CD14-positive monocyte (primary cell): ENCODE data around the gene ZRSR2. TPM values are rescaled to one million over a fixed set of nuclear protein-coding genes. Genes with fewer than 3 reads are reported as not detected.

ENCODE experiments used
- DNase-seq, 3 donors: peaks; one replicate each; pipeline ENCODE4 v3.0.0-alpha.2; 2011 to 2022
- H2AFZ ChIP-seq: 2 replicates; pipeline ENCODE4 v1.6.0; 2012; ENCODE audit warnings: mild to moderate bottlenecking, low read depth, low read length, inconsistent platforms; ENCODE audit not compliant: insufficient read depth, poor library complexity, severe bottlenecking
- H3K27ac ChIP-seq, 2 donors: 1 replicate in 1 of 2; 2 replicates in 1 of 2; pipeline ENCODE4 v1.5.1; 2012 to 2013; ENCODE audit warnings: low read length in 2 of 2, control low read depth in 1 of 2, inconsistent platforms in 1 of 2, low read depth in 1 of 2, mild to moderate bottlenecking in 1 of 2
- H3K27me3 ChIP-seq, 2 donors: one replicate each; pipeline versions ENCODE4 v1.6.0 to v1.6.1; 2011 to 2013; ENCODE audit warnings: low read length in 2 of 2; ENCODE audit not compliant: control insufficient read depth in 2 of 2, insufficient read depth in 2 of 2
- H3K36me3 ChIP-seq, 2 donors: replicated peaks in 1 of 2; 1 replicate in 1 of 2; 2 replicates in 1 of 2; pipeline versions ENCODE4 v1.5.1 to v1.6.1; 2012 to 2013; ENCODE audit warnings: low read length in 2 of 2, control low read depth in 1 of 2, inconsistent platforms in 1 of 2, mild to moderate bottlenecking in 1 of 2; ENCODE audit not compliant: insufficient read depth in 2 of 2, control insufficient read depth in 1 of 2
- H3K4me1 ChIP-seq, 2 donors: 1 replicate in 1 of 2; 2 replicates in 1 of 2; pipeline versions ENCODE4 v1.5.1 to v1.6.1; 2012 to 2013; ENCODE audit warnings: low read length in 2 of 2, control low read depth in 1 of 2, inconsistent platforms in 1 of 2, mild to moderate bottlenecking in 1 of 2, moderate library complexity in 1 of 2; ENCODE audit not compliant: insufficient read depth in 2 of 2, control insufficient read depth in 1 of 2
- H3K4me2 ChIP-seq: replicated peaks from 2 replicates; pipeline ENCODE3; 2012; ENCODE audit warnings: low read length, moderate library complexity, mild to moderate bottlenecking; ENCODE audit not compliant: poor library complexity, severe bottlenecking; ENCODE audit errors: extremely low read depth
- H3K4me3 ChIP-seq, 3 experiments: fragments of 200-600 bp in 1 of 3; sonication (generic) in 1 of 3; replicated peaks in 1 of 3; 1 replicate in 2 of 3; 2 replicates in 1 of 3; pipeline ENCODE4 v1.5.1; 2011 to 2013; ENCODE audit warnings: low read length in 3 of 3, mild to moderate bottlenecking in 3 of 3, control low read depth in 2 of 3, low read depth in 2 of 3, inconsistent platforms in 1 of 3, moderate library complexity in 1 of 3
- H3K79me2 ChIP-seq: 2 replicates; pipeline ENCODE4 v1.6.0; 2012; ENCODE audit warnings: mild to moderate bottlenecking, control low read depth, inconsistent platforms, low read length, moderate library complexity; ENCODE audit not compliant: insufficient read depth
- H3K9ac ChIP-seq: 2 replicates; pipeline ENCODE4 v1.6.0; 2017; ENCODE audit warnings: low read length, mild to moderate bottlenecking; ENCODE audit not compliant: insufficient read depth, poor library complexity, severe bottlenecking
- H3K9me3 ChIP-seq, 2 donors: replicated peaks in 1 of 2; 1 replicate in 1 of 2; 2 replicates in 1 of 2; pipeline versions ENCODE4 v1.5.1 to v1.6.1; 2012 to 2013; ENCODE audit warnings: low read length in 2 of 2, control low read depth in 1 of 2; ENCODE audit not compliant: control insufficient read depth in 1 of 2, insufficient read depth in 1 of 2
- H4K20me1 ChIP-seq: 2 replicates; pipeline ENCODE4 v1.6.0; 2012; ENCODE audit warnings: mild to moderate bottlenecking, low read length, control low read depth, moderate library complexity; ENCODE audit not compliant: insufficient read depth
- H3K27ac Mint-ChIP-seq, 7 donors: one replicate each; pipeline ENCODE4 v1.8.0; 2020; ENCODE audit warnings: mild to moderate bottlenecking in 7 of 7, mixed read lengths in 7 of 7, moderate library complexity in 6 of 7, inconsistent platforms in 2 of 7
- H3K27me3 Mint-ChIP-seq, 3 donors: one replicate each; pipeline ENCODE4 v1.8.0; 2021 to 2022; ENCODE audit warnings: low read depth in 3 of 3, mild to moderate bottlenecking in 3 of 3, mixed read lengths in 3 of 3, moderate library complexity in 3 of 3, inconsistent platforms in 1 of 3
- H3K36me3 Mint-ChIP-seq, 2 donors: one replicate each; pipeline ENCODE4 v1.8.0; 2020; ENCODE audit warnings: mixed read lengths in 2 of 2, inconsistent platforms in 1 of 2, mild to moderate bottlenecking in 1 of 2
- H3K4me1 Mint-ChIP-seq: one replicate; pipeline ENCODE4 v1.8.0; 2020; ENCODE audit warnings: mild to moderate bottlenecking, mixed read lengths
- H3K4me3 Mint-ChIP-seq, 2 donors: one replicate each; pipeline ENCODE4 v1.8.0; 2020; ENCODE audit warnings: mild to moderate bottlenecking in 2 of 2, mixed read lengths in 2 of 2, moderate library complexity in 1 of 2
- H3K9me3 Mint-ChIP-seq, 7 donors: one replicate each; pipeline ENCODE4 v1.8.0; 2020 to 2022; ENCODE audit warnings: mixed read lengths in 7 of 7, mild to moderate bottlenecking in 6 of 7, moderate library complexity in 6 of 7, inconsistent platforms in 2 of 7
- WGBS: methylation state at CpG from one replicate; pipeline ENCODE4 v1.1.5; 2013; ENCODE audit warnings: missing lambda C conversion rate; ENCODE audit not compliant: insufficient coverage; 5-methylcytosine and 5-hydroxymethylcytosine counted together
- intact Hi-C, 2 donors: fragments of 100-400 bp; cut with micrococcal nuclease; formaldehyde crosslinking; loops; one replicate each; pipeline versions ENCODE4 v1.15.0 to v1.15.1; 2023
- polyA plus RNA-seq, 3 donors: library from polyadenylated mRNA; depleted of rRNA in 1 of 3; unstranded in 2 of 3; stranded (reverse) in 1 of 3; fragments of 300-500 nt in 2 of 3; fragments of >200 nt in 1 of 3; fragmentation: Illumina TruSeq in 2 of 3; gene quantifications; 1 replicate in 2 of 3; 2 replicates in 1 of 3; pipeline ENCODE4 v1.2.3, GENCODE V29; 2012 to 2021
- TF ChIP-seq, protein P1 (sequence below): fragments of 200-600 bp; IDR thresholded peaks from one replicate; pipeline ENCODE4 v1.8.0; 2022; ENCODE audit warnings: antibody characterized with exemption, mild to moderate bottlenecking

ZRSR2 gene
- polyA plus RNA-seq, 3 donors, result 9.3 to 32.1 (median 11.2) TPM

DNA sequence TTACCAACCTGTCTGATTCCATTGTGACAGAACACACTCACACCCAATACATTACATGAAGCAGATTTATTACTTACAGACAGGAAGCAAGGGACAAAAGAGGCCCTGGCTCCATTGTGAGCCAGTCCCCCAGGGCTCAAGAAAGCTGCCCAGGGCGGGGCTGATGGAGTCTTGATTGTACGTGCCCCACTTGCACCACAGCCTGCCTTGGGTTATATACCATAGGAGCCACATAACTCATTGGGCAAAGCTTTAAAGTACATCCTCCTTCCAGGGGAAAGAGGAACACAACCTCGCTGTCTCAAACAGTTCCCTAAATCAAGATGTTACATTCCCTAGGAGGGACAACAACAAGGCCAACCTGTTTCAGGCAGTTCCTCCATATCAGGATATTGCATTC lies 3.4 kb upstream of the ZRSR2 start:
- Histone ChIP-seq H3K9ac (no peak overlapping the region), H3K4me2 (peak overlapping the region; percentile 12), H3K9me3 (no peaks in the 10 kb centered on the region), H3K4me3 (peak overlapping the region in 1 of 3 experiments; percentile 18), H3K27ac (peak overlapping the region; percentile 68 to 71), H2AFZ (no peak overlapping the region), H3K79me2 (peaks cover 3% of the 10 kb centered on the region), H3K27me3 (no peaks in the 10 kb centered on the region), H3K36me3 (peaks cover 0 to 8% of the 10 kb centered on the region in 2 donors), H3K4me1 (peaks cover 46 to 70% of the 10 kb centered on the region in 2 donors), H4K20me1 (no peaks in the 10 kb centered on the region)
- no CpG with 5 or more reads among the region's 3 CpGs for WGBS
- Mint-ChIP-seq H3K36me3 (peaks cover 4 to 15% of the 10 kb centered on the region in 2 donors), H3K4me3 (no peak overlapping the region), H3K27ac (peak overlapping the region; percentile 81 to 92 (median 91)), H3K4me1 (peaks cover 24% of the 10 kb centered on the region), H3K9me3 (no peaks in the 10 kb centered on the region), H3K27me3 (no peaks in the 10 kb centered on the region)
- intact Hi-C loops, result no loop called here
- peak; percentile 63 to 70 (median 68) for DNase-seq
- TF ChIP-seq, protein P1, sequence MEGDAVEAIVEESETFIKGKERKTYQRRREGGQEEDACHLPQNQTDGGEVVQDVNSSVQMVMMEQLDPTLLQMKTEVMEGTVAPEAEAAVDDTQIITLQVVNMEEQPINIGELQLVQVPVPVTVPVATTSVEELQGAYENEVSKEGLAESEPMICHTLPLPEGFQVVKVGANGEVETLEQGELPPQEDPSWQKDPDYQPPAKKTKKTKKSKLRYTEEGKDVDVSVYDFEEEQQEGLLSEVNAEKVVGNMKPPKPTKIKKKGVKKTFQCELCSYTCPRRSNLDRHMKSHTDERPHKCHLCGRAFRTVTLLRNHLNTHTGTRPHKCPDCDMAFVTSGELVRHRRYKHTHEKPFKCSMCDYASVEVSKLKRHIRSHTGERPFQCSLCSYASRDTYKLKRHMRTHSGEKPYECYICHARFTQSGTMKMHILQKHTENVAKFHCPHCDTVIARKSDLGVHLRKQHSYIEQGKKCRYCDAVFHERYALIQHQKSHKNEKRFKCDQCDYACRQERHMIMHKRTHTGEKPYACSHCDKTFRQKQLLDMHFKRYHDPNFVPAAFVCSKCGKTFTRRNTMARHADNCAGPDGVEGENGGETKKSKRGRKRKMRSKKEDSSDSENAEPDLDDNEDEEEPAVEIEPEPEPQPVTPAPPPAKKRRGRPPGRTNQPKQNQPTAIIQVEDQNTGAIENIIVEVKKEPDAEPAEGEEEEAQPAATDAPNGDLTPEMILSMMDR, result no peak

DNA sequence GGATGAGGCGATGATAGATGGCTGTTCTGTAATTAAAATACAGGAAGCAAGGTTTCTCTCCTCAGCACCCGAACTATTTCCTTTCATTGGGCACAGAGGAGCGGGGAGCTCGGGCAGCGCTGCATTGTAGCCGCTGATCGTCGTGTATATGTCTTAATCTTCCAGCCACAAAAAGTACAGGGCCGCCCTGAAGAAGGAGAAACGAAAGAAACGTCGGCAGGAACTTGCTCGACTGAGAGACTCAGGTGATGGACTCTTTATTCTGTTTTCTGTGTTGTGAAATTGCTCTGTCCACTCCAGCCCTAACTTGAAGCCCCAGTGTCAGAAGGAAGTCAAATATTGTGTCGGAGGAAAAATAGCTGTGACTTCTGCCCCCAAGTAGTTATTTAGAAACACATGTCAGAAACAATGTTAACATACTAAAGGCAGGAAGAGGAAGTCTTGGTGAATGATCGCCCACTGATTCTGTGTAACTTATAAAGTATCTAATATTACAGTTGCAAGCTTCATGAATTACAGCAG lies 546 bp downstream of the ZRSR2 start:
- no peaks in the 10 kb centered on the region for H3K9me3 ChIP-seq
- intact Hi-C loops, result no loop called here
- WGBS, result no CpG with 5 or more reads among the region's 15 CpGs

More for the DNA sequence above, 546 bp downstream of the ZRSR2 start:
- Histone ChIP-seq H3K9ac (peak overlapping the region; percentile 75), H3K4me3 (peak overlapping the region; percentile 83 to 96 (median 87)), H3K27ac (peak overlapping the region; percentile 84 to 98), H3K36me3 (peaks cover 10 to 34% of the 10 kb centered on the region in 2 donors), H3K27me3 (no peaks in the 10 kb centered on the region), H4K20me1 (peaks cover 29% of the 10 kb centered on the region), H3K4me2 (peak overlapping the region; percentile 87), H3K4me1 (peaks cover 31 to 44% of the 10 kb centered on the region in 2 donors), H2AFZ (peak overlapping the region; percentile 94), H3K79me2 (peaks cover 41% of the 10 kb centered on the region)
- no peak overlapping the region for H3K4me3 Mint-ChIP-seq
- H3K4me1 Mint-ChIP-seq, result peaks cover 23% of the 10 kb centered on the region
- DNase-seq, result peak; percentile 30 to 41 (median 34)
- no peak overlapping the region for H3K27ac Mint-ChIP-seq
- H3K27me3 Mint-ChIP-seq, result peaks cover 0 to 2% (median 0%) of the 10 kb centered on the region in 3 donors
- TF ChIP-seq, protein P1, result no peak
- no peaks in the 10 kb centered on the region for H3K9me3 Mint-ChIP-seq
- peaks cover 15 to 32% of the 10 kb centered on the region in 2 donors for H3K36me3 Mint-ChIP-seq
